Activated CD8-positive, alpha-beta memory T cell treated with anti-CD3 and anti-CD28 coated beads for 48 hours (primary cell): ENCODE results near the gene CLCN2.

Source experiments
- DNase-seq, 3 experiments: peaks; one replicate each; pipeline ENCODE4 v3.0.0-alpha.2; 2020; ENCODE audit warnings: low read depth in 2 of 3, low spot score in 2 of 3

CLCN2 gene

DNA sequence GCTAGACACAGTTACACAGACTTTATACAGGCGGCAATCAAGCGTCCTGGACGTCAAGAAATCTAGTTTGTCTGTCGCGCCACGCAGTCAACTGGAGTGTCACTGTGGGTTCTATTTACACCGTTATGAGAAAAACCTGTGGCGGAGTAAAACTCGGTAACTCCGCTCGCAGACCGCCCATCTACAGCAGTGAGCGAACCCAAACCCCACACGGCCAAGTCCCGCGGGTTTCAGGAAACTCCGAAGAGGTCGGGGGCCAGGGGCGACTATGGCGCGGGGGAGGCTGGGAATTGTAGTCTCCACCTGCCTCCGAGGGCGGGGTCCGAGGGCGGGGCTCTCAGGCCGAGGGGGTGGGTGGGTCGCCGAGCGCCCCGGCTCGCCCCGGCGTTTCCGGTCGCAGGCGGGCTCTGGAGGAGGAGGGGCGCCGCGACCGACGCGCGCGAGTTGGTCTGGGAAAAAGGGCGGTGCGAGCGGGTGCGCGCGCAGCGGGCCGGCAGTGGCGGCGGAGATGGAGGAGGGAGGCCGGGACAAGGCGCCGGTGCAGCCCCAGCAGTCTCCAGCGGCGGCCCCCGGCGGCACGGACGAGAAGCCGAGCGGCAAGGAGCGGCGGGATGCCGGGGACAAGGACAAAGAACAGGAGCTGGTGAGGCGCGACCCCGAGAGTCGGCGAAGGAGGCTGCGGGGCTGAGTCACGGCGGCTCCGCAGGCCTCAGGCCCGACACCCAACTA, 62.5 kb downstream of the CLCN2 start, which contains the start of gene PSMD2:
Gene PSMD2 (plus strand): TSS at position 483 of the 729 bp plus-strand sequence. CDS start 26 bp downstream, at position 509.
- peak; percentile 88 to 99 (median 93) for DNase-seq

GRCh38 chr3:184296616-184297015, 64.8 kb downstream of the CLCN2 start:
- no peak for DNase-seq
